Measurements from ENCODE around the gene RBM24.

- TF ChIP-seq, protein P1, sequence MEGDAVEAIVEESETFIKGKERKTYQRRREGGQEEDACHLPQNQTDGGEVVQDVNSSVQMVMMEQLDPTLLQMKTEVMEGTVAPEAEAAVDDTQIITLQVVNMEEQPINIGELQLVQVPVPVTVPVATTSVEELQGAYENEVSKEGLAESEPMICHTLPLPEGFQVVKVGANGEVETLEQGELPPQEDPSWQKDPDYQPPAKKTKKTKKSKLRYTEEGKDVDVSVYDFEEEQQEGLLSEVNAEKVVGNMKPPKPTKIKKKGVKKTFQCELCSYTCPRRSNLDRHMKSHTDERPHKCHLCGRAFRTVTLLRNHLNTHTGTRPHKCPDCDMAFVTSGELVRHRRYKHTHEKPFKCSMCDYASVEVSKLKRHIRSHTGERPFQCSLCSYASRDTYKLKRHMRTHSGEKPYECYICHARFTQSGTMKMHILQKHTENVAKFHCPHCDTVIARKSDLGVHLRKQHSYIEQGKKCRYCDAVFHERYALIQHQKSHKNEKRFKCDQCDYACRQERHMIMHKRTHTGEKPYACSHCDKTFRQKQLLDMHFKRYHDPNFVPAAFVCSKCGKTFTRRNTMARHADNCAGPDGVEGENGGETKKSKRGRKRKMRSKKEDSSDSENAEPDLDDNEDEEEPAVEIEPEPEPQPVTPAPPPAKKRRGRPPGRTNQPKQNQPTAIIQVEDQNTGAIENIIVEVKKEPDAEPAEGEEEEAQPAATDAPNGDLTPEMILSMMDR (conservative IDR thresholded peaks at IDR 0.05; ENCODE audit: low read depth, low read length) = no peak
- TF ChIP-seq BHLHE40 (IDR thresholded peaks at IDR 0.05; ENCODE audit: low read depth, low read length) (no peak), SMC3 (IDR thresholded peaks at IDR 0.05; ENCODE audit: low read depth, low read length) (no peak), RCOR1 (IDR thresholded peaks at IDR 0.05; ENCODE audit: insufficient replicate concordance, low read length) (no peak), MAZ (IDR thresholded peaks at IDR 0.05; ENCODE audit: borderline replicate concordance, low read depth, low read length) (no peak), RFX5 (IDR thresholded peaks at IDR 0.05; ENCODE audit: low read depth, low read length) (no peak), POLR2A (IDR thresholded peaks at IDR 0.05; ENCODE audit: low read depth, low read length) (no peak), RAD21 (IDR thresholded peaks at IDR 0.05; ENCODE audit: low read length) (no peak), NFE2L2 (IDR thresholded peaks at IDR 0.05; ENCODE audit: low read depth, low read length) (no peak), USF2 (IDR thresholded peaks at IDR 0.05; ENCODE audit: low read depth, low read length) (no peak), MXI1 (IDR thresholded peaks at IDR 0.05; ENCODE audit: borderline replicate concordance, low read depth, low read length) (no peak), CEBPB (IDR thresholded peaks at IDR 0.05; ENCODE audit: low read depth, low read length) (no peak)
- TF ChIP-seq, protein P2, sequence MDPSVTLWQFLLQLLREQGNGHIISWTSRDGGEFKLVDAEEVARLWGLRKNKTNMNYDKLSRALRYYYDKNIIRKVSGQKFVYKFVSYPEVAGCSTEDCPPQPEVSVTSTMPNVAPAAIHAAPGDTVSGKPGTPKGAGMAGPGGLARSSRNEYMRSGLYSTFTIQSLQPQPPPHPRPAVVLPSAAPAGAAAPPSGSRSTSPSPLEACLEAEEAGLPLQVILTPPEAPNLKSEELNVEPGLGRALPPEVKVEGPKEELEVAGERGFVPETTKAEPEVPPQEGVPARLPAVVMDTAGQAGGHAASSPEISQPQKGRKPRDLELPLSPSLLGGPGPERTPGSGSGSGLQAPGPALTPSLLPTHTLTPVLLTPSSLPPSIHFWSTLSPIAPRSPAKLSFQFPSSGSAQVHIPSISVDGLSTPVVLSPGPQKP (IDR thresholded peaks at IDR 0.05; ENCODE audit: borderline replicate concordance, low read depth, low read length) = no peak
These were observed 19.5 kb downstream of the RBM24 start for GRCh38 chr6:17300637-17301036.
